ENCODE measurements around the gene RNF224.

RNF224 gene

DNA sequence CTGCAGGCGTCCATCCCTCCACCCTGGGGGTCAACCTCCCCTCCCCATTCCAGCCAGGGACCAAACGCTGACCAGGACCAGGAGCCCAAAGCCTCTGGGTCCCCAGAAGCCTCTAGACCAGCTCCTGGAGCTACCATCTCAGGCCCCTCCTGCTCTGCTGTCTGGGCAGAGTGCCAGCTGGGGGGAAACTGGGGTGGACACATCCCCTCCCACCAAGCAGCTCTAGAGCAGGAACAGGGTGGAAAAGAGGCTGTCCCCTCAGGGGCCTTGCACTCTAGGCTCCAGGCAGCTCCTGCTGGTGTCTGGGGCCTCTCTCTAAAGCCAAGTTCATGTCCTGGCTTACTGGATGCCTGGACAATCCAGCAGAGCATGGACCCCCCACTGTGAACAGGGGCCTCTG is 34.4 kb upstream of the RNF224 start:
- DNase-seq, result no peak

DNA sequence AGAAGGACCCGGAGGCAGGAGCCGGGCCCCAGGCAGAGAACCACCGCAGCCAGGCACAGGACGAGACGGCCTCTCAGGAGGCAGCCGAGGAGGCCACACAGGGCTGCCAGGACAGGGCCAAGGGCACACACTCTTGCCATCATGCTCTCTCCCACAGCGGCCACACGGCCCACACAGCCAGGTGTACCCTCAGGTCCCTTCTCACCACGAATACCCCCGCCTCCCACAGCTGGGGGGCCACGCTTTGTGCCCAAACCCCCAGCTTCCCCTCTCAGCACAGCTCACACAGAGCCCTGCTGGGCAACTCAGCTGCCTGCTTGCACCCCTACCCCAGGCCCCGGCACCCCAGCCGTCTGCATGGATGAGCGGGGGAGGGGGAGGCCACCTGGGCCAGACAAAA is 33.5 kb upstream of the RNF224 start:
- no peak for DNase-seq

DNA sequence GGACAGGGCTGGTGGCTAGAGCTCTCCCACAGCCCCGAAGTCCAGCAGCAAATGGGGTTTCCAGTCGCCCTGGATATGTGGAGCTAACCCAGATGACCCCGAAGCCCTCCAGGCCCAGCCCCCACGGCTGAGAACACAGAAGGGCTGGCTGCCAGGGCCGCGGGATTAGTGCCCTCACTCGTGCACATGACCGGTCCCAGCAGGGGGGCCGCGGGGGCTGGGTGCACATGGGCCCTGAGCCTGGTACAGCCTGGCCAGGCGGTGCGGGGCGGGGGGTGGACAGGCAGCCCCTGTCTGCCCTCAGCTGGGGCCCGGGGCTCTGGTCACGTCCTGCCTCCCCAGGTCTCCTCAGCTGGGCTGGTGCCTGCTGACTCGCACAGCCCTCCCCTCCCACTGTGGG is 32.9 kb upstream of the RNF224 start:
- DNase-seq, result no peak

DNA sequence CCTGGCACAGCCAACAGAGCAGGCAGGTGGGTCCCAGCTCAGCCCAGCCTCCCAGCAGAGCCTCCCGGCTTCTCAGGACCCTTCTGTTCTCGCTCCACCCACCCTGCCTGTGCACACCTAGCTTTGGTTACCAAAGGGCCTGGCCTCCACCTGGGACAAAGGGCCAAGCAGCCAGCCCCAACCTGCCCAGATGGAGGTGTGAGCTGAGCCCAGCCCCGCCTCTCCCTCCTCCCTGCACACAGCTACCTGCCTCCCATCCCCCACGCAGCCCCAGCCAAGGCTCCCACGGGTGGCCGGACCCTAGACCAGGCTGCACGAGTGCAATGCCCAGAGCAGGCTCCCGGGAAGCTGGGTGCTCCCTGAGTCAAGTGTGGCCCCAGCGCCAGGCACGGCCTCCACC is 32.4 kb upstream of the RNF224 start:
- DNase-seq, result no peak

DNA sequence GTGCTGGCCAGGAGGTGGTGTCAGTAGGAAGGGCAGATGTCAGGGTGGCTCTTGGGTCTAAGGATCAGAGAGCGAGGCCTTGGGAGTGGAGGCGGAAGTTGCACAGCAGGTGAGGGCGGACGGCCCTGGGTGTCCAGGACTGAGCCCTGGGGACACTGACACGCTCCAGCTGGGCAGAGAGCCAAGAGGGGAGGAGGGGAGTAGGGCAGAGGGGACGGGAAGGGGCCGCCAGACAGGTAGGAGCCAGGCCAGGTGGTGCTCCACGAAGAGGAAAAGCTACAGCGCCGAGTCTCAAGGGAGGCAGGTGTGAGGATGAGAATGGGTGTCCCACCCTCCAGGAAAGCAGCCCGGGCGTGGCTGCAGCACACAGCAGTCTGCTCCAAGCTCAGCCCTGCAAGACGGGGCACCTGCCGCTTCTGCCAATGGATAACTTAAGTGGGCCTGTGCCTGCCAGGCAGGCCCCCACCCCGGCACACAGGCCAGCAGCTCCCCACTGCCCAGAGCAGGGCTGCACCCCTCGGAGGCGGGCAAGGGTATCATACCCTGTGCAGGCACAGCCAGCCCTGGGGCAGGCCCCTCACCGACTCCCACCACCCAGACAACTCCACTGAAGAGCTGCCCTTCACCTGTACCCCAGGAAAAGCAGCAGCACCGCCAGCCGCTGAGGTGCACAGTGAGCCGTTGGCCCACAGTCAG is 31.6 kb upstream of the RNF224 start:
- no peak for DNase-seq

DNA sequence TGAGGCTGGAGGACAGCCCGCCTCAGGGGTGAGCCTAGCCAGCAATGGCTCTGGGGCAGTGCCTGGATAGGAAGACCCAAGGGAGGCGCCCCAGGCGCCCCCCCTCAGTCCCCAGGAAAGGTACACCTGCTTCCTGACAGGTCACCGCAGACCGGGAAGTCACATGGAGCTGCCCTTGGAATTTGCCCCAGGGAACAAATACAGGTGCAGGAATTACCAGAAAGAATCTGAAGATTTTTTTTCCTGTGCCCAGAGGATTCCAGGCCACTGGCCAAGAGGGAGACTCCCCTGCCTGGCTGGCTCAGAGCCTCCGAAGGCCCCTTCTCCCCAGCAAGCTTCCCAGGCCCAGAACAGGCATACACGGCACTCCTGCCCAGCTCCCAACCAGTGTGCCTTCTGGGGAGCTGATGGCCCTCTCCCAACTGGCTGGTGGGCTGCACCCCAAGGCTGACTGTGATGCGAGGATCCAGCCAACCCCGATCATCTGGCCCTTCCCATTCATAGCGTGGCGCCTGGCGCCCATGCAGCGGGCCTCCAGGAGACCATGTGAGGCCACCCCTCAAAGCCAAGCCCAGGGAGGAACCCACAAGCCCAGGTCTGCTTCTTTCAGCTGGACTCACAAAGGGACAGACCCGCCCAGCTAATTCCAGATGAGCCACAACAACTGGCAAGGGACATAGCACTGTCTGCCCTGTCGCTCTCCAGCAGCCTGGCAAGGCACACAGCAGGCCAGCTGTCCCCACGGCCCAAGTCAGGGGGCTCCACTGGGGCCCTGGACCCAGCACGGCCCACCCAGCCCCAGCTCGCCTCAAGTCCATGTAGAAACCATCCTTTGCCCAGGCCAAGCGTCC is 29.0 kb upstream of the RNF224 start:
- peak; percentile 79 for DNase-seq

DNA sequence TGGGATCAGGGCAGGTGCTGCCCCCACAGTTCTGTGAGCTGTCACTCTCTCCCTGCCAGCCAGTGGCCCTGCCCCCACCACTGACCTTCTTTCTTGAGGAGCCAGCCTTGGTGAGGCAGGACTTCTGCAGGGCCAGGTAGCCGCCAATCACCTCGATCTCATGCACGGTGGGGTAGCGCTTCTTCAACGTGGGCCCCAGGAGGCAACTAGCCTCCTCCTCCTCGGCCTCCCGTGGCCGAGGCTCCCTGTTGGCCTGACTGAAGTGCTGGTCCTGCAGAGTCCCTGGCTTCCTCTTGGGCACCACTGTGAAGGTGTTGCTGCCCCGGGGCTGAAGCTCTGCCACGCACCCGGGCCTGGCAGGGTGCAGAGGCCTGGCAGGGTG is 28.4 kb upstream of the RNF224 start:
- DNase-seq, result no peak

DNA sequence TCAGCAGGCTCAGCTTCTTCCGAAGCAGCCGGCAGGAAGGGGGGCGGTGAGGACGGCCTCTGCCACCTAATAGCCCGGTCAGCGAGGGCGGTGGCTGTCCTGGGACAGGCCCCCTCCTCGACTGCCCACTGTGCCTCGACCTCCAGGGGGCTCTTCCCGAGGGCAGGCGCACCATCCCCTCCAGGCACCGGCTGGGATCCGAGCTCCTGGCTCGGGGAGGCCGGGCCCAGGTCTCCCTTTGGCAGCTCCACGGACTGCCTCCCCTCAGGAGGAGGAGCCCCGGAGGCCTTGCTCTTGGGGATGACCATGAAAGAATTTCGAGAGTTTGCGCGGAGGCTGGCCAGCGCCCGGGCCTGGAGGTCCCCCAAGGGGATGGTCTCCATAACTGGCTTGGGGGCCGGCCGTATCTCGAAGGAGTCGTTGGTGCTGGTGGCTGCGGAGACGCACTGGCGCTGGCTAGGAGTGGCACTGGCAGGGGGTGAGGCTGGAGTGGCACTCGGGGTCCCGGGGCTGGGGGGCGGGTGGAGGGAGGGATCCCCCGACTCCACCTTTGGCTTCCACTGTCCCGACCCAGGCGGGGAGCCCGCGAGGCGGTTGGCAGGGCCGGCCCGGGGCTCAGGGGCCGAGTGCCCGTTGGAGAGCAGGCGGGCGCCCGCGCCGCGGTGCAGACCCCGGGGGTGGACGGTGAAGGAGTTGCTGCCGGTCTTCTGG is 27.7 kb upstream of the RNF224 start:
- no peak for DNase-seq

DNA sequence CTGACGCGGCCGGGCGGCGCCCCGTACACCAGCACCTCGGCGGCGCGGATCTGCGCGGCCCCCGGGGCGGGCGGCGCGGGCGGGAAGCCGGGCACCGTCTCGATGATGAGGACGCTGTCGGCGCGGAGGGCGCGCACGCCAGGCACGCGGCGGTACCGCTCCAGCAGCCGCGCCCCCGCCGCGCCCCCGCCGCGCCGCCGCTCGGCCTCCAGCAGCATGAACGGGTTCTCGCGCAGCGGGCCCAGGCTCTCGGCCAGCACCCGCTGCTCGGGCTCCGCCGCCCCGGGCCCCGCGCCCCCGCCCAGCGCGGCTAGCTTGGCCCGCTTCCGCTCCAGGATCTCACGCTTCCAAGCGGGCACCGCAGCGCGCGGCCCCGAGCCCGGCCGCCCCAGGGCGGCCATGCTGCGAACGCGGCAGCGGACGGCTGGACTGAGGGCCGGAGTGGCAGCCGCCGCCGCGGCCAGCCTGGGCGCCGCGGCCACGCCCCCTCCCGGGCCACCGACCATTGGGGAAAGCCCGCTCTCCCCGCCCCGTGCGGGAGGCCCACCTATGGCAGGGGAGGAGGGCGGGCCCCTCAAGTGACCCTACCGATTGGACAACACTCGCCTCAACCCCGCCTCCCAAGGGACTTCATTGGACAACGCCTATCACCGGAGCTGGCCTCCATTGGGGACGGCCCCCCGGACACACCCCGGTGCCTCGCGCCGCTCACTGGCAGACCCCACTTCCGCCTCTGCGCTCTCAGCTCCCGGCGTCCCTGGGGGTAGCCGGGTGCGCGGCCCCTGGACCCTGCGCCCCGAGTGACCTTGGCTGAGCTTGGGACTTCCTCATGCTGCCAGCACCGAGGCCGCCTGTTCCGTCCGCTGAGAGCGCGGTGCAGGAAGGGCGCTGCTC is 26.7 kb upstream of the RNF224 start, which contains the start of gene TPRN:
TSS of gene TPRN (minus strand) at position 431 of the 894 bp plus-strand sequence. CDS start at position 401, 30 bp downstream.
- DNase-seq, result peak; percentile 99

DNA sequence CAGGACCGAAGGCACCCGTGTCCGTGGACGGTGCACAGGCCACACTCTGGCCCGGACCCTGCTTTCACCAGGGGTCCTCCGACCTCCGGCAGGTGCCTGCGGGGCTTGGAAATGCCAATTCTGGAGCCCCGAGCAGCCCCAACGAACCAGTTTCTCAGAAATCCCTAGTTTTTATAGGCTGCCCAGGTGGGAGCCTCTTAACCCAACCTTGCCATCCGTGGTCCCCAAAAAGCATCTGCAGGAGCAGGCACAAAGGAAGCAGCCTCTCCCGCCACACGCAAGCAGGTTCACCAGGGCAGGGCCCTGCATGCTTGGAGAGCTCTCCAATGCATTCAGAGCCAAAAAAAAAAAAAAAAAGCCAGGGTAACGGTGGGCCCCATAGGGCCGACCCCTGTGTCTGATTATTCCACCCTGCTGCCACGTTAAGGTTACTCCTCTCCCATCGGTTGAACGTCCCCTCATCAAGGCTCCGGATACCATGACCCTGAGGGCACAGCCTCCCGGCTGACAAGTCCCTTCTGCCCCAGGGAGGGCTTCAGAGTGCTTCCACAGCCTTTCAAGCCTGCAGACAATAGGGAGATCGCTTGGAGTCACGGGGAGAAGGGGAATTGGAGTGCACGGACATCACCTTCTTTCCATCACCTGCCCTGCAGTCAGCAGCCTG is 26.0 kb upstream of the RNF224 start:
- no peak for DNase-seq

DNA sequence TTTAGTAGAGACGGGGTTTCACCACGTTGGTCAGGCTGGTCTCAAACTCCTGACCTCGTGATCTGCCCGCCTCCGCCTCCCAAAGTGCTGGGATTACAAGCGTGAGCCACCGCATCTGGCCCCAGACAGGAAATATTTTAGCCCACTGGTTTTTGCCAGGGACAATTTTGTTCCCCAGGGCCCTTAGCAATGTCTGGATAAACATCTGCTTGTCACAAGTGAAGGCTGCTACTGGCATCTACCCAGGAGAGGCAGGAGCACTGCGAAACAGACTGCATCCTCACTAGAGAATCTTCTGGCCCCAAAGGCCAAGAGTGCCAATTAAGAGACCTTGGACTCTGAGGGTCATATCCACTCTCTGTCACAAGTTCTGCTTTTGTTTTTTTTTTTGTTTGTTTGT is 24.3 kb upstream of the RNF224 start:
- DNase-seq, result no peak

DNA sequence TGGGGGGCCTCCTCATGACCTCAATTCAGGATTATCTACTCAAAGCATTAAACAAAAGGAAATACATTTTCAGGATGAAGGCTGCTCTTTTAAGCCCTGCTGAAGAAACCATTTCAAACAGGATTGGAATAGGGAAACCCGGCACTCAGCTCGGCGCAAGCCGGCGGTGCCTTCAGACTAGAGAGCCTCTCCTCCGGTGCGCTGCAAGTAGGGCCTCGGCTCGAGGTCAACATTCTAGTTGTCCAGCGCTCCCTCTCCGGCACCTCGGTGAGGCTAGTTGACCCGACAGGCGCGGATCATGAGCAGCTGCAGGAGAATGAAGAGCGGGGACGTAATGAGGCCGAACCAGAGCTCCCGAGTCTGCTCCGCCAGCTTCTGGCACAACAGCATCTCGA is 22.6 kb upstream of the RNF224 start:
- no peak for DNase-seq

DNA sequence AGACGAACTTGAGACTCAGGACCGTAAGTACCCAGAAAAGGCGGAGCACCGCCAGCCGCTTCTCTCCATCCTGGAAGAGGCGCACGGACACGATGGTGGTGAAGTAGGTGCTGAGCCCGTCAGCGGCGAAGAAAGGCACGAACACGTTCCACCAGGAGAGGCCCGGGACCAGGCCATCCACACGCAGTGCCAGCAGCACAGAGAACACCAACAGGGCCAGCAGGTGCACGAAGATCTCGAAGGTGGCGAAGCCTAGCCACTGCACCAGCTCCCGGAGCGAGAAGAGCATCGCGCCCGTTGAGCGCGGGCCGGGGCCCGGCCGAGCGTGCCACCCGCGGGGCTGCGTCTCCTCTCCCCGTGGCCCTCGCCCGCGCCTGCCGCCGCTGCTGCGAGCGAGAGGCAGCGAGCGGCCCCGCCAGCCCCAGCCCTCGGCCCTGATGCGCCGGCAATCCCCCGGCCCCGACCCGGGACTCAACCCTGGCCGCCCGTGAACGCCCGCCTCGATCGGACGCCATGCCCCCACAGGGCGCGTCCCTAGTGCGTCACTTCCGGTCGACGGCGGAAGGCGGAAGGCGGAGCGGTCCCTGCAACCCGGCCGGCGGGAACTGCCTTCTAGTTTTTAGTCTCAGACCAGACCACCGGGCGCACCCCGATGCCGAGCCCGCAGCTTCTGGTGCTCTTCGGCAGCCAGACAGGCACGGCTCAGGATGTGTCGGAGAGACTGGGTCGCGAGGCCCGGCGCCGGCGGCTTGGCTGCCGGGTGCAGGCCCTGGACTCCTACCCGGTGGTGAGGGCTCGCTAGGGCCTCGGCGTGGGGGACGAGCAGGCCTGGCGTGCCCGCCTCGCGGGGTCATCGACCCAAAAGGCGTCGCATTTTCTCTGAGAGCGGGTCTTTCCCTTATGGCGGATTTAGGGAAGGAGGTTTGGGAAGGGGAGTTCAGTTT is 21.9 kb upstream of the RNF224 start, which contains the start of the genes NDOR1 and TMEM203:
TSS of gene NDOR1 (plus strand) at position 575 of the 944 bp plus-strand sequence. CDS start at position 653, 78 bp downstream.
TSS of gene TMEM203 (minus strand) at position 523 of the 944 bp plus-strand sequence. CDS start at position 289, 234 bp downstream.
- DNase-seq, result peak; percentile 93

DNA sequence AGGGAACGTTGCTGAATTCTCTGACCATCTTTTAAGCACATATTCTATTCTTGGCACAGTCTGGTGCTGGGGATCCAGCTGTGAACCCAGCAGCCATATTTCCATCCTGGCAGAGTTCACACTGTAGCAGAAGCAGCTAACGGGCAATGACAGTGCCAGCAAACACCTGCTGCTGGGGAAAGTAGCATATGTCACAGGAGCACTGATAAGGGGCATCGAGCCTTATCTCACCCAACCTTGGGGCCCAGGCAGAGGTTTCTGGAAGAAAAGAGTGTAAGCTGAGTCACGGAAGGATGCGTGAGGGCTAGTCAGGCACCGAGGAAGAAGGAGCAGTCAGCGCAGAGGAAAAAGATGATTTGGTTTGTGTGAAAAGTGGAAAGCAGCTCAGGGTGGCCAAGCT is 20.7 kb upstream of the RNF224 start:
- DNase-seq, result no peak

DNA sequence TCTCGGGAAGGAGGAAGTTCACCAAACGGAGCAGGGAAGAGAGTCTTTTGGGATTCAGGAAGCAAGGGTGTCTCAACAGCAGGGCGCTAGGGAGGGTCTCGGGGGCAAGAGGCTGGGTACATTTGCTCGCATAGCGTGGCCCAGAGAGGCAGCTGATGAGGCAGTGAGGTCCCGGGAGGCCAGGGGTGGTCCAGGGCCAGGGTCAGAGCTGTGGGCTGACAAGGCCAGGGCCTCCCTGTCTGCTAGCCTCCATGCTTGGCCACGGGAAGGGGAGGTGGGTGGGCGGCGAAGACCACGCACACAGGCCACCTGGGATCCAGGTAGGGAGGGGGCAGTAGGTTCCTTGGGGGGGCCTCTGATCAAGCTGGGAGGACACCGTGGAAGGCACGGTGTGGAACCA is 15.8 kb upstream of the RNF224 start:
- no peak for DNase-seq

DNA sequence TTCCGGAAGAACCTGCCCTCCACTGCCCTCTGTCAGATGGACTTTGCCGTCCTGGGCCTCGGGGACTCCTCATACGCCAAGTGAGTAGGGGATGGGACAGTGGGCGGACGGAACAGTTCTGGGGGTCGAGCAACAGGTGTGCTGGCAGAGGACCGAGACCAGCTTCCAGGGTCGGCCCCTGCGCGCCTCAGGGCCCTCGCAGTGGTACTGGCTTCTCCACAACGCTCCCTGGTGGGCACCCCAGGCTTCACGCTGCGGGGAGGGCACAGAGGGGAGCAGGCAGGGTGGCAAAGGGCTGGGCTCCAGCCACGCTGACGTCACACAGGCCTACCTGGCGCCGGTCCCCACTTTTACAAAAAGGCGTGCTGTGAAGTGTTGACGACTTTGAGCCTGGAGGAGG is 14.8 kb upstream of the RNF224 start:
- no peak for DNase-seq

DNA sequence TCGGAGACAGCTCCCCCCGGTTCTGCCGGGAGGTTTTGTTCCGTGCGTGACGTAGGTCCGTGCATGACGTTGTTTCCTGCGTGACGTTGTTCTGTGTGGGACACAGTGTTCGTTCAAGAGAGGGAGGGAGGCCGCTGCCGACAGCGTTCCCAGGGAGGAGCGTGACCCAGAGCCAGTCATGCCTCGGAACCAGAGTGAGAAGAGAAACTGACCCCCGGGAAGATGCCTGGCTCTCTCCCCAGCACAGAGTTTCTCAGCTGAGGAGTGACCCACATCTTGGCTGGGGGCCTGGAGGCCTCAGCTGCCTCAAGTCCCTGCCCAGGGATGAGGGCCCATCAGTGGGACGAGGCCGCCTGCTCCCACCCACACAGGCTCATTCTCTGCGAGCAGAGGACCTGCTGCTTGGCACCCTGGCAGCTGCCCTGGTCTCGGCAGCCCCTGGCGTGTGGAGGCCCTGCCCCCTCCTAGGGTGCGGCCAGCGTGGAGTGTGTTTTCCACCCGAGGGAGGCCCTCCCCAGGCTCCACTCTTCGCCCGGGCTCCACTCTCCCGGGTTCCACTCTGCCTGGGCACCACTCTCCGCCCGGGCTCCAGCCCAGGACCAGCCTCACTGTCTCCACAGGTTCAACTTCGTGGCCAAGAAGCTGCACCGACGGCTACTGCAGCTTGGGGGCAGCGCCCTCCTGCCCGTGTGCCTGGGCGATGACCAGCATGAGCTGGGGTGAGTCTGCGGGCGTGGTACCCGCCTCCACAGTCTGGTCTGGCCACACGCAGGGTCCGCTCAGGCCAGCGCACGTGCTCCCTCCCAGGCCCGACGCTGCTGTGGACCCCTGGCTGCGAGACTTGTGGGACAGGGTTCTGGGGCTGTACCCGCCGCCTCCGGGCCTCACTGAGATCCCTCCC is 13.9 kb upstream of the RNF224 start:
- no peak for DNase-seq

DNA sequence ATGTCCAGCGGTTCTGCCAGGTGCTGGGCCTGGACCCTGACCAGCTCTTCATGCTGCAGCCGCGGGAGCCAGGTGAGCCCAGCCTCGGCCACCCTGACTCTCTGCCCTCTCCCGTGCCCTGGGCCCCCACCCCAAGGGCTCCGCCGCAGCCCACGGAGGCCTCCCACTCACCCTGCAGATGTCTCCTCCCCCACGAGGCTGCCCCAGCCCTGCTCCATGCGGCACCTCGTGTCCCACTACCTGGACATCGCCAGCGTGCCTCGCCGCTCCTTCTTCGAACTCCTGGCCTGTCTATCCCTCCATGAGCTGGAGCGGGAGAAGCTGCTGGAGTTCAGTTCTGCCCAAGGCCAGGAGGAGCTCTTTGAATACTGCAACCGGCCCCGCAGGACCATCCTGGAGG is 12.7 kb upstream of the RNF224 start:
- DNase-seq, result no peak

DNA sequence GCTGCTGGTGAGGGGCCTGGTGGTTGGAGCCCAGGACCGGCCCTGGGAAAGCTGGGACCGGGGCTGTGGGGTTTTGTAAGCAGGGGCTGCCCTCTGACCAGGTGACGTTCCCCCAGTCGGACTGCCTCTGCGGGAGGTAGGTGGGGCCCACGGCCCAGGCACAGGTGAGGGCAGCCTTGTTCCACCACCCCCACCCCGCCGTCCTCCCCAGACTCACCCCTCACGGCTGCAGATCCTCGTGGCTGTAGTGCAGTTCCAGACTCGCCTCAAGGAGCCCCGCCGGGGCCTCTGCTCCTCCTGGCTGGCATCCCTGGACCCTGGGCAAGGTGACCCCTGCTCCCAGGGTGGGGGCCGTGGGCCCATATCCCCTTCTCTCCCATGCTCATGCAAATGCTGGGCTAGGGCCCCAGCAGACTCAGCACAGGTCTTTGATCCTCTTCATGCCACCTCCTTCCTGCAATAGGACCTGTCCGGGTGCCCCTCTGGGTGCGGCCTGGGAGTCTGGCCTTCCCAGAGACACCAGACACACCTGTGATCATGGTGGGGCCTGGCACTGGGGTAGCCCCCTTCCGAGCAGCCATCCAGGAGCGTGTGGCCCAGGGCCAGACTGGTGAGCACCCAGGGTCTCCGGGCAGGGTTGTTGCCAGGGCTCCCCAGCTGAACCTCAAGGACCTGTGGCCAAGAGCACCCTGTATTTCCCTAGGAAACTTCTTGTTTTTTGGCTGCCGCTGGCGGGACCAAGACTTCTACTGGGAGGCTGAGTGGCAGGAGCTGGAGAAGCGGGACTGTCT is 11.9 kb upstream of the RNF224 start:
- no peak for DNase-seq
